B cell (primary cell): Measurements from ENCODE around the gene GPR152.
"Not testable (repeated sequence)": the region's sequence is repeated elsewhere in the genome, so short reads cannot be mapped to it uniquely, and the experiment has no call there.

Experiments used
- CTCF ChIP-seq: fragments of 200-600 bp; IDR thresholded peaks from one replicate; pipeline ENCODE4 v1.8.0; 2022; ENCODE audit warnings: antibody characterized with exemption, mild to moderate bottlenecking
- EZH2 ChIP-seq: IDR thresholded peaks from 2 replicates; pipeline ENCODE4 v1.6.1; 2012; ENCODE audit warnings: borderline replicate concordance, low read depth, mild to moderate bottlenecking, moderate library complexity, low read length; ENCODE audit not compliant: insufficient read depth, poor library complexity, severe bottlenecking

DNA sequence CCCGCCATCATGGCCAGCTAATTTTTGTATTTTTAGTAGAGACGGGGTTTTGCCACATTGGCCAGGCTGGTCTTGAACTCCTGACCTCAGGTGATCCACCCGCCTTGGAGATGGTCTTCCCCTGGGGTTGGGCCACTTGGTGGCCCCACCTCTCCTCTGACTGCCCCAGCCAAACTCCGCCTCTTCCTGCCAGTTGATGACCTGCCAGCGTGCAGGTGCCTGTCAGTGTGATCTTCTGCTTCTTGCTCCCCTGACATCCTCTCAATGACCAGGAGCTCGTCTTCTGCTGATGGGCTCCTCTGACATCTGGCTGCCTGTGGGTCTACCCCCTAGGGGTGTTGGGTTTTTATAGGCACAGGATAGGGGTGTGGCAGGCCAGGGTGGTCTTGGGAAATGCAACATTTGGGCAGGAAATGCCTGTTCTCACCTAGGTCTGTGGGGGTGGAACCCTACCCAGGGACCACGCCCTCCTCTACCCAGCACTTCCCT, 33.4 kb upstream of the GPR152 start:
- TF ChIP-seq CTCF, EZH2: not testable (repeated sequence)
